GM12801 (cell line): ENCODE measurements around the gene SLC17A3.

Experiments
- CTCF ChIP-seq: IDR thresholded peaks from one replicate; pipeline ENCODE4 v1.5.1; 2011; ENCODE audit warnings: control low read depth; ENCODE audit not compliant: insufficient read length; ENCODE audit errors: extremely low read depth

Gene SLC17A3

GRCh38 chr6:25875926-25876602 lies 2.0 kb upstream of the SLC17A3 start:
- no peak for TF ChIP-seq CTCF

GRCh38 chr6:25875563-25875905 lies 1.5 kb upstream of the SLC17A3 start:
- TF ChIP-seq CTCF = no peak

GRCh38 chr6:25874822-25875562 lies 949 bp upstream of the SLC17A3 start:
- TF ChIP-seq CTCF = no peak

- TF ChIP-seq CTCF = no peak
Measured at GRCh38 chr6:25872814-25873213, 1.2 kb downstream of the SLC17A3 start.

- no peak for TF ChIP-seq CTCF
Measured at GRCh38 chr6:25869840-25870239, 4.2 kb downstream of the SLC17A3 start.

GRCh38 chr6:25868436-25869183 lies 5.4 kb downstream of the SLC17A3 start:
- no peak for TF ChIP-seq CTCF

GRCh38 chr6:25866011-25866410 lies 8.0 kb downstream of the SLC17A3 start:
- TF ChIP-seq CTCF = no peak
